ENCODE results near the gene UCP3.

UCP3 gene

DNA sequence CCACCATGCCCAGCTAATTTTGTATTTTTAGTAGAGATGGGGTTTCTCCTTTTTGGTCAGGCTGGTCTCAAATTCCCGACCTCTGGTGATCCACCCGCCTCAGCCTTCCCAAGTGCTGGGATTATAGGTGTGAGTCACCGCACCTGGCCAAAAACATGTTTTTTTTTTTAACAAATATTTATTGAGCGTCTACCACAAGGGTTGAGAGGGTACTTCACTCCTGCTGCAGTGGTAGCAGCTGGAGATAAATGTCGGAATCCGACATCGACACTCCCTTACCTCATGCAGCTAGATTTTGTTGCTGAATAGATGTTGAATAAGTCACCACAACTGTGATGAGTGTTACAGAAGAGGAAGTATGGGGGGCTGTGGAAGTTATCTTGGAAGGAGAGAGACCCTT, 57.1 kb downstream of the UCP3 start:
- DNase-seq (ENCODE audit: low spot score): no peak

GRCh38 chr11:73950869-73951710, 57.8 kb downstream of the UCP3 start, which contains the start of gene DNAJB13:
Gene DNAJB13, plus strand, starts transcription at chr11:73951026. Its CDS starts 44 bp downstream, at chr11:73951070.
- DNase-seq (ENCODE audit: low spot score): peak; percentile 68
